ENCODE results near the gene GPR62. TPM values are rescaled to one million over a fixed set of nuclear protein-coding genes. Genes with fewer than 3 reads are reported as not detected.

The GPR62 gene
- total and polyA plus RNA-seq, 2 of the 8 experiments (the other 6 are each of a cell fraction or from before 2014, with no cell fraction given), result 0.22 to 0.29 TPM

GRCh38 chr3:51992017-51992682 is 37.0 kb downstream of the GPR62 start (continued):
- TF ChIP-seq CHD7 (IDR thresholded peaks at IDR 0.05; ENCODE audit: insufficient replicate concordance, low read length), result no peak
- no peak for TF ChIP-seq SIX5 (IDR thresholded peaks at IDR 0.05; ENCODE audit: low read depth, low read length)
- peak; percentile 74 for TF ChIP-seq POLR2AphosphoS5 (IDR thresholded peaks at IDR 0.05; ENCODE audit: low read depth, low read length)
- TF ChIP-seq KDM1A (IDR thresholded peaks at IDR 0.05; ENCODE audit: borderline replicate concordance, low read length), result no peak
- no peak for TF ChIP-seq RXRA (IDR thresholded peaks at IDR 0.05; ENCODE audit: insufficient read depth, low read depth, low read length)
- TF ChIP-seq TBP (IDR thresholded peaks at IDR 0.05; ENCODE audit: low read depth, low read length), result no peak
- no peak for TF ChIP-seq TCF12 (IDR thresholded peaks at IDR 0.05; ENCODE audit: low read depth, low read length)
- TF ChIP-seq EGR1 (IDR thresholded peaks at IDR 0.05; ENCODE audit: borderline replicate concordance, low read depth, low read length), result no peak
- TF ChIP-seq NANOG (IDR thresholded peaks at IDR 0.05; ENCODE audit: insufficient read depth, low read depth, low read length, poor library complexity, severe bottlenecking), result no peak
- TF ChIP-seq CBX5 (IDR thresholded peaks at IDR 0.05; ENCODE audit: low read depth, low read length), result no peak
- TF ChIP-seq JUND (IDR thresholded peaks at IDR 0.05; ENCODE audit: low read length), result no peak
- no peak for TF ChIP-seq KDM4A (IDR thresholded peaks at IDR 0.05; ENCODE audit: low read depth, low read length, severe bottlenecking)

All from H1 (cell line).